Measurements from ENCODE around the gene CEBPA.

DNA sequence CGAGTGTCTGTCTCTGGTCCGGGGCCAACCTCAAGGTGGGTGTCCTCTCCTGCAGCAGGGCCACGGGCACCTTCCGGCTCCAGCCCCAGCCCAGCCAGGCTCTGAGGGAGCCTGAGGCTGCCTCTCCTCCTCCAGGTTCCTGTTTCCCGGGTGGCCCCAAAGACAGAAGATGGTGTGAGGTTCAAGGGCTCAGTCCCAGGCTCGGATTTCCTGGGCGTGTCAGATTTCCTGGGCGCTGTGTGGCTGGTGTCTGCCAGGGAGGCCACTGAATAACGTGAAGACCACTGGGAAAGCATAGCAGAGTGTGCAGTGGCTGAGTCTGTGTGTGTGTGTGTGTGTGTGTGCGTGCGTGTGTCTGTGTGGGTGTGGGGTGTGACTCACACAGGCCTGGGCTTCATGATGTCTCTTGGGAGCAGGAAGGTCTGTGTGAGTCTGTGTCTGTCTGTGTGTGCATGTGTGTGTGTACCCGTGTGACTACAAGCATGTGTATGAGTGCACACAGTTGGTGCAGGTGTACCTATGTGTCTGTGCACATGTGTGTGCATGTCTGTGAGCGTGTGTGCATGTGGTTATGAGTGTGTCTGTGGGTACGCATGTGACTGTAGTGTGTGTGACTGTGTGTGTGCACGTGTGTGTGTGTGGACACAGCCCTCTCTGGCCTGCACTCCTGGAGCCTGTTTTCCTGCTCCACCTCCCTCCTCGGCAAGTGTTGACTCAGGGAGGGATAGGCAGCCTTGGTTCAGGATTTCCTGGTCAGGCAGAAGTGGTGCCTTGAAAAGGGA, 28.3 kb downstream of the CEBPA start:
- TF ChIP-seq POLR2AphosphoS5 (IDR thresholded peaks at IDR 0.05; ENCODE audit: low read depth, low read length) (no peak), TAF1 (IDR thresholded peaks at IDR 0.05; ENCODE audit: borderline replicate concordance, low read depth, low read length) (no peak), POLR2A (IDR thresholded peaks at IDR 0.05; ENCODE audit: low read depth, low read length) (no peak)

Data from GM12892 (cell line).